HepG2 (cell line): ENCODE measurements around the gene MFAP4. TPM values are rescaled to one million over a fixed set of nuclear protein-coding genes. Genes with fewer than 3 reads are reported as not detected.

Experiments used
- ATAC-seq: fragments of 200-7000 bp; cut with Tn5 transposase; 3 replicates; pipeline ENCODE4 v1.9.1; 2020; ENCODE audit warnings: mild to moderate bottlenecking, moderate library complexity
- BruUV-seq: library from RNA; stranded (reverse); fragments of 400-500 nt; replicated peaks from 2 replicates; lab custom pipeline; 2021; lab: Mats Ljungman, UMichigan
- CTCF ChIA-PET: fragments of 300-600 bp; formaldehyde crosslinking; extraction: SDS; loops from one replicate; lab custom pipeline; 2021; ENCODE audit warnings: low total read pairs, inconsistent platforms, low intra/inter-chr PET ratio; lab: Yijun Ruan, JAX
- POLR2A ChIA-PET: fragments of 350-600 bp; sonication (Branson Sonifier 250); formaldehyde crosslinking; loops from one replicate; lab custom pipeline; 2020; ENCODE audit warnings: antibody characterized with exemption, inconsistent platforms; lab: Yijun Ruan, JAX
- DNase-seq: peaks from one replicate; pipeline ENCODE4 v3.0.0-alpha.2; 2015; ENCODE audit warnings: low spot score
- FAIRE-seq: peaks from 3 replicates; lab custom pipeline; 2011; peaks lifted over from hg19 to GRCh38; lab: Jason Lieb, UNC
- H2AFZ ChIP-seq: one replicate; pipeline ENCODE4 v1.6.1; 2011; ENCODE audit warnings: low read length, inconsistent platforms
- H3K27ac ChIP-seq: fragments of 300-600 bp; 3 replicates; pipeline ENCODE4 v1.8.0; 2011; ENCODE audit warnings: mixed run types, mild to moderate bottlenecking, mixed read lengths, low read length, inconsistent platforms; ENCODE audit not compliant: insufficient read depth; ENCODE audit errors: extremely low read length
- H3K27me3 ChIP-seq, 2 experiments: fragments of 200-600 bp in 1 of 2; 2 replicates in 1 of 2; 3 replicates in 1 of 2; pipeline versions ENCODE4 v1.6.0 to v1.8.0; 2011; ENCODE audit warnings: low read length in 2 of 2, mild to moderate bottlenecking in 2 of 2, moderate library complexity in 2 of 2, inconsistent platforms in 1 of 2; ENCODE audit not compliant: insufficient read depth in 2 of 2, control insufficient read depth in 1 of 2
- H3K36me3 ChIP-seq, 2 experiments: fragments of 200-600 bp in 1 of 2; replicated peaks in 1 of 2; 2 replicates in 1 of 2; 3 replicates in 1 of 2; pipeline versions ENCODE4 v1.5.1 to v1.8.0; 2011; ENCODE audit warnings: low read length in 2 of 2, inconsistent platforms in 1 of 2; ENCODE audit not compliant: insufficient read depth in 2 of 2, control insufficient read depth in 1 of 2
- H3K4me1 ChIP-seq: 2 replicates; pipeline ENCODE4 v1.5.1; 2012; ENCODE audit warnings: low read length, inconsistent platforms; ENCODE audit not compliant: insufficient read depth
- H3K4me2 ChIP-seq: 2 replicates; pipeline ENCODE4 v1.6.0; 2011; ENCODE audit warnings: low read depth, low read length, inconsistent platforms
- H3K4me3 ChIP-seq, 3 experiments: fragments of 200-600 bp in 1 of 3; sonication (generic), shearing (Covaris generic) in 1 of 3; replicated peaks in 1 of 3; 2 replicates each; pipeline ENCODE4 v1.5.1; 2011 to 2016; ENCODE audit warnings: low read length in 3 of 3, inconsistent platforms in 2 of 3, low read depth in 2 of 3, mild to moderate bottlenecking in 2 of 3, control low read depth in 1 of 3, mixed read lengths in 1 of 3; ENCODE audit not compliant: insufficient read depth in 1 of 3
- H3K79me2 ChIP-seq: one replicate; pipeline ENCODE4 v1.6.1; 2011; ENCODE audit warnings: low read length, inconsistent platforms; ENCODE audit not compliant: insufficient read depth
- H3K9ac ChIP-seq: 2 replicates; pipeline ENCODE4 v1.6.0; 2011; ENCODE audit warnings: mild to moderate bottlenecking, low read depth, low read length, inconsistent platforms; ENCODE audit not compliant: insufficient read depth
- H3K9me3 ChIP-seq: 2 replicates; pipeline ENCODE4 v1.5.1; 2012; ENCODE audit warnings: mild to moderate bottlenecking, low read length
- H4K20me1 ChIP-seq: 2 replicates; pipeline ENCODE4 v1.6.0; 2011; ENCODE audit warnings: inconsistent platforms, mild to moderate bottlenecking, low read length, moderate library complexity; ENCODE audit not compliant: insufficient read depth
- CHCHD3 ChIP-seq: sonication (generic); formaldehyde crosslinking; IDR thresholded peaks from 2 replicates; pipeline ENCODE4 v1.8.0; 2022; ENCODE audit warnings: mild to moderate bottlenecking, missing genetic modification reagents, moderate library complexity
- FOXP4 ChIP-seq: sonication (generic); formaldehyde crosslinking; IDR thresholded peaks from 2 replicates; pipeline ENCODE4 v1.4.0; 2020; ENCODE audit warnings: missing genetic modification reagents
- IKZF5 ChIP-seq: IDR thresholded peaks from 2 replicates; pipeline ENCODE4 v1.6.1; 2018; ENCODE audit warnings: missing genetic modification reagents, mild to moderate bottlenecking, missing compliant biosample characterization
- PRPF4 ChIP-seq: fragments of 200-400 bp; formaldehyde crosslinking; IDR thresholded peaks from 2 replicates; pipeline ENCODE4 v1.6.1; 2016; ENCODE audit warnings: low read length, low read depth; ENCODE audit not compliant: poor library complexity, severe bottlenecking
- SCMH1 ChIP-seq: sonication (generic); formaldehyde crosslinking; IDR thresholded peaks from 2 replicates; pipeline ENCODE4 v1.9.0; 2021; ENCODE audit warnings: missing genetic modification reagents, mild to moderate bottlenecking, borderline replicate concordance
- SIX4 ChIP-seq: sonication (generic); formaldehyde crosslinking; IDR thresholded peaks from 2 replicates; pipeline ENCODE4 v1.4.0; 2020; ENCODE audit warnings: missing genetic modification reagents
- SKI ChIP-seq: fragments of 450-650 bp; IDR thresholded peaks from one replicate; pipeline ENCODE4 v1.6.1; 2018; ENCODE audit warnings: mild to moderate bottlenecking; ENCODE audit not compliant: partially characterized antibody
- SNAPC2 ChIP-seq: sonication (generic); formaldehyde crosslinking; IDR thresholded peaks from 2 replicates; pipeline ENCODE4 v1.8.1; 2022; ENCODE audit warnings: mild to moderate bottlenecking, missing genetic modification reagents
- ZHX1 ChIP-seq: sonication (generic); formaldehyde crosslinking; IDR thresholded peaks from 2 replicates; pipeline ENCODE4 v1.8.1; 2022; ENCODE audit warnings: low read depth, mild to moderate bottlenecking, missing genetic modification reagents
- ZNF317 ChIP-seq: sonication (generic); formaldehyde crosslinking; IDR thresholded peaks from 2 replicates; pipeline ENCODE4 v1.5.0; 2020; ENCODE audit warnings: mild to moderate bottlenecking, missing genetic modification reagents
- ZNF362 ChIP-seq: sonication (generic); formaldehyde crosslinking; IDR thresholded peaks from 2 replicates; pipeline ENCODE4 v1.4.0; 2020; ENCODE audit warnings: missing genetic modification reagents, mild to moderate bottlenecking, borderline replicate concordance
- ZNF598 ChIP-seq: sonication (generic); formaldehyde crosslinking; IDR thresholded peaks from 2 replicates; pipeline ENCODE4 v1.5.1; 2020; ENCODE audit warnings: mild to moderate bottlenecking, missing genetic modification reagents, borderline replicate concordance
- ZNF784 ChIP-seq: sonication (generic); formaldehyde crosslinking; IDR thresholded peaks from 2 replicates; pipeline ENCODE4 v1.5.1; 2020; ENCODE audit warnings: missing genetic modification reagents, mild to moderate bottlenecking, borderline replicate concordance
- WGBS: methylation state at CpG from one replicate; pipeline ENCODE4 v1.1.6; 2017; ENCODE audit warnings: low lambda C conversion rate; 5-methylcytosine and 5-hydroxymethylcytosine counted together
- in situ Hi-C: cut with HindIII; loops from 2 replicates; pipeline ENCODE4 v1.10.0; 2017; ENCODE audit warnings: low pct_unique_long_range_greater_than_20kb; ENCODE audit not compliant: extremely low pct_ligation_motif_present
- intact Hi-C: fragments of 100-400 bp; cut with micrococcal nuclease; formaldehyde crosslinking; loops from one replicate; pipeline ENCODE4 v1.10.0; 2022; ENCODE audit not compliant: unreplicated experiment
- polyA plus RNA-seq, 8 experiments: library from polyadenylated mRNA; depleted of rRNA in 3 of 8; stranded (reverse) in 7 of 8; unstranded in 1 of 8; fragments of >200 nt; fragmentation: Illumina TruSeq in 4 of 8; extraction: Trizol in 4 of 8; gene quantifications; 2 replicates each; pipeline versions ENCODE4 v1.2.1 to v1.2.3, GENCODE V29; 2011 to 2016; ENCODE audit warnings: low read depth in 4 of 8, missing spikeins in 1 of 8, mixed read lengths in 1 of 8; ENCODE audit not compliant: insufficient read depth in 1 of 8
- total RNA-seq, 5 experiments: library from RNA; depleted of rRNA; stranded (reverse); fragments of >200 nt; fragmentation: Illumina TruSeq; extraction: Trizol; gene quantifications; 2 replicates each; pipeline ENCODE4 v1.2.3, GENCODE V29; 2016; ENCODE audit warnings: low read depth in 1 of 5

MFAP4 gene
- total and polyA plus RNA-seq, 2 of the 13 experiments (the other 11 are each of a cell fraction or from before 2014, with no cell fraction given), result 0.08 TPM; not detected in 1

- H3K4me3 ChIP-seq, result no peak overlapping the region
- no peaks in the 10 kb centered on the region for H3K36me3 ChIP-seq
- no peak overlapping the region for H3K27ac ChIP-seq
- ChIA-PET POLR2A (no interaction called here), CTCF (no interaction called here)
- no peaks in the 10 kb centered on the region for H4K20me1 ChIP-seq
- no peaks in the 10 kb centered on the region for H3K79me2 ChIP-seq
- peaks cover 7% of the 10 kb centered on the region for H3K4me1 ChIP-seq
- no TSS peak for BruUV-seq
- no peak overlapping the region for H2AFZ ChIP-seq
- intact Hi-C loops, result no loop called here
- no peaks in the 10 kb centered on the region for H3K9me3 ChIP-seq
- DNase-seq, result no peak
- ATAC-seq, result no peak
- peaks cover 1 to 18% of the 10 kb centered on the region in 2 experiments for H3K27me3 ChIP-seq
- no peak overlapping the region for H3K4me2 ChIP-seq
- FAIRE-seq, result no peak
- no peak overlapping the region for H3K9ac ChIP-seq
- WGBS, result 2% methylated on average over 3 of the region's 4 CpGs
- in situ Hi-C loops, result no loop called here
- TF ChIP-seq ZNF362 (no peak), FOXP4 (CRISPR knock-in tag) (no peak), SCMH1 (CRISPR knock-in tag) (no peak), PRPF4 (no peak), ZNF598 (CRISPR knock-in tag) (no peak), ZHX1 (CRISPR knock-in tag) (no peak), ZNF784 (CRISPR knock-in tag) (no peak), CHCHD3 (no peak), SKI (no peak), IKZF5 (CRISPR knock-in tag) (no peak), ZNF317 (CRISPR knock-in tag) (no peak), SNAPC2 (CRISPR knock-in tag) (no peak), SIX4 (CRISPR knock-in tag) (no peak)
Observed at GRCh38 chr17:19421219-19421618, 34.2 kb upstream of the MFAP4 start.
